IMR-90 (cell line): ENCODE measurements around the gene GRM2.

Source experiments
- BHLHE40 ChIP-seq: fragments of 150-350 bp; IDR thresholded peaks from 2 replicates; pipeline ENCODE4 v1.6.1; 2016; ENCODE audit warnings: mild to moderate bottlenecking, low read depth, low read length
- CEBPB ChIP-seq: IDR thresholded peaks from 2 replicates; pipeline ENCODE4 v1.6.1; 2012; ENCODE audit warnings: low read depth, low read length, improper control_type of control experiment
- FOS ChIP-seq: fragments of 150-350 bp; IDR thresholded peaks from 2 replicates; pipeline ENCODE4 v1.6.1; 2016; ENCODE audit warnings: low read depth, low read length
- MAFK ChIP-seq: IDR thresholded peaks from 2 replicates; pipeline ENCODE4 v1.6.1; 2012; ENCODE audit warnings: low read depth, low read length, improper control_type of control experiment
- NFE2L2 ChIP-seq: fragments of 150-350 bp; IDR thresholded peaks from 2 replicates; pipeline ENCODE4 v1.6.1; 2016; ENCODE audit warnings: low read depth, mild to moderate bottlenecking, low read length
- RFX5 ChIP-seq: IDR thresholded peaks from 2 replicates; pipeline ENCODE4 v1.8.0; 2012; ENCODE audit warnings: low read depth, mild to moderate bottlenecking, low read length, moderate library complexity
- USF2 ChIP-seq: fragments of 150-350 bp; IDR thresholded peaks from 2 replicates; pipeline ENCODE4 v1.6.1; 2017; ENCODE audit warnings: mild to moderate bottlenecking, antibody characterized with exemption, low read length, low read depth
- TF ChIP-seq, protein P1 (sequence below): conservative IDR thresholded peaks from 2 replicates; pipeline ENCODE4 v1.5.1; 2012; ENCODE audit warnings: mild to moderate bottlenecking, low read depth, low read length, improper control_type of control experiment

DNA sequence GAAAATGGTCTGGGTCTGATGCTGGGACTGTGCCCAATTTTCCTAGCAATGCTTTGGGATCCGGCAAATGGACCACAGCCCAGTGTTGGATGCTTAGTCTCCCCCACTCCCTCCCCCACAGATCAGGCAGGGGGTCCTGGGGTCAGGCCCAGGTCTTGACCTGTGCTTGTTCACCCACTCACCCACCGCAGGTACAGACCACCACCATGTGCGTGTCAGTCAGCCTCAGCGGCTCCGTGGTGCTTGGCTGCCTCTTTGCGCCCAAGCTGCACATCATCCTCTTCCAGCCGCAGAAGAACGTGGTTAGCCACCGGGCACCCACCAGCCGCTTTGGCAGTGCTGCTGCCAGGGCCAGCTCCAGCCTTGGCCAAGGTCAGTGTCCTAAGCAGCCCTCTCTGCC lies 10.6 kb downstream of the GRM2 start:
- no peak for TF ChIP-seq MAFK
- no peak for TF ChIP-seq CEBPB
- TF ChIP-seq BHLHE40: no peak
- TF ChIP-seq, protein P1, sequence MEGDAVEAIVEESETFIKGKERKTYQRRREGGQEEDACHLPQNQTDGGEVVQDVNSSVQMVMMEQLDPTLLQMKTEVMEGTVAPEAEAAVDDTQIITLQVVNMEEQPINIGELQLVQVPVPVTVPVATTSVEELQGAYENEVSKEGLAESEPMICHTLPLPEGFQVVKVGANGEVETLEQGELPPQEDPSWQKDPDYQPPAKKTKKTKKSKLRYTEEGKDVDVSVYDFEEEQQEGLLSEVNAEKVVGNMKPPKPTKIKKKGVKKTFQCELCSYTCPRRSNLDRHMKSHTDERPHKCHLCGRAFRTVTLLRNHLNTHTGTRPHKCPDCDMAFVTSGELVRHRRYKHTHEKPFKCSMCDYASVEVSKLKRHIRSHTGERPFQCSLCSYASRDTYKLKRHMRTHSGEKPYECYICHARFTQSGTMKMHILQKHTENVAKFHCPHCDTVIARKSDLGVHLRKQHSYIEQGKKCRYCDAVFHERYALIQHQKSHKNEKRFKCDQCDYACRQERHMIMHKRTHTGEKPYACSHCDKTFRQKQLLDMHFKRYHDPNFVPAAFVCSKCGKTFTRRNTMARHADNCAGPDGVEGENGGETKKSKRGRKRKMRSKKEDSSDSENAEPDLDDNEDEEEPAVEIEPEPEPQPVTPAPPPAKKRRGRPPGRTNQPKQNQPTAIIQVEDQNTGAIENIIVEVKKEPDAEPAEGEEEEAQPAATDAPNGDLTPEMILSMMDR: no peak
- no peak for TF ChIP-seq NFE2L2
- TF ChIP-seq FOS: no peak
- TF ChIP-seq USF2: no peak
- TF ChIP-seq RFX5: no peak
